OCI-LY1 (cell line): ENCODE measurements around the gene MARK4.

Experiments used
- CTCF ChIP-seq: fragments of 200-600 bp; sonication (generic), shearing (Covaris generic); IDR thresholded peaks from 2 replicates; pipeline ENCODE4 v1.5.1; 2017; ENCODE audit warnings: mild to moderate bottlenecking, antibody characterized with exemption, low read length, moderate library complexity, mixed read lengths
- EZH2 ChIP-seq: fragments of 200-600 bp; sonication (generic), shearing (Covaris generic); IDR thresholded peaks from 2 replicates; pipeline ENCODE4 v1.8.0; 2017; ENCODE audit warnings: borderline replicate concordance, mixed run types, mild to moderate bottlenecking, antibody characterized with exemption, low read length, moderate library complexity, mixed read lengths

- TF ChIP-seq CTCF: no peak
- TF ChIP-seq EZH2: no peak
Measured at GRCh38 chr19:45267296-45267695, 16.2 kb downstream of the MARK4 start.
